OCI-LY1 (cell line): Measurements from ENCODE around the gene ATXN1.

ENCODE experiments used
- H2AFZ ChIP-seq: fragments of 200-600 bp; sonication (generic), shearing (Covaris generic); 2 replicates; pipeline ENCODE4 v1.6.0; 2014; ENCODE audit warnings: antibody characterized with exemption, mild to moderate bottlenecking, low read length
- H3F3A ChIP-seq: fragments of 200-600 bp; sonication (generic), shearing (Covaris generic); 2 replicates; pipeline ENCODE4 v1.6.0; 2014; ENCODE audit warnings: mild to moderate bottlenecking, antibody characterized with exemption, low read length, moderate library complexity; ENCODE audit not compliant: insufficient read depth
- H3K27ac ChIP-seq: fragments of 200-600 bp; sonication (generic); 2 replicates; pipeline ENCODE4 v1.5.1; 2014; ENCODE audit warnings: low read length, mixed run types, mild to moderate bottlenecking, low read depth; ENCODE audit not compliant: poor library complexity, severe bottlenecking
- H3K27me3 ChIP-seq: fragments of 200-600 bp; sonication (generic); 2 replicates; pipeline ENCODE4 v1.6.0; 2014; ENCODE audit warnings: antibody characterized with exemption, mild to moderate bottlenecking, low read length, moderate library complexity; ENCODE audit not compliant: insufficient read depth
- H3K36me3 ChIP-seq: fragments of 200-600 bp; sonication (generic); 2 replicates; pipeline ENCODE4 v1.6.1; 2014; ENCODE audit warnings: mild to moderate bottlenecking, antibody characterized with exemption, low read length, moderate library complexity, mixed read lengths; ENCODE audit not compliant: insufficient read depth
- H3K4me1 ChIP-seq: fragments of 200-600 bp; sonication (generic); 2 replicates; pipeline ENCODE4 v1.5.1; 2014; ENCODE audit warnings: mild to moderate bottlenecking, low read length, moderate library complexity; ENCODE audit not compliant: insufficient read depth, severe bottlenecking
- H3K4me2 ChIP-seq: fragments of 200-600 bp; sonication (generic), shearing (Covaris generic); 2 replicates; pipeline ENCODE4 v1.6.1; 2014; ENCODE audit warnings: low read length
- H3K4me3 ChIP-seq: fragments of 200-600 bp; sonication (generic); 2 replicates; pipeline ENCODE4 v1.5.1; 2014; ENCODE audit warnings: low read length, low read depth, mild to moderate bottlenecking, mixed read lengths; ENCODE audit not compliant: poor library complexity, severe bottlenecking
- H3K79me2 ChIP-seq: fragments of 200-600 bp; shearing (Covaris generic); 2 replicates; pipeline ENCODE4 v1.6.1; 2016; ENCODE audit warnings: mixed run types, low read length, mixed read lengths; ENCODE audit not compliant: insufficient read depth
- H3K9ac ChIP-seq: fragments of 200-600 bp; sonication (generic), shearing (Covaris generic); 2 replicates; pipeline ENCODE4 v1.6.1; 2014; ENCODE audit warnings: mild to moderate bottlenecking, low read length, mixed read lengths
- H3K9me2 ChIP-seq: fragments of 200-600 bp; sonication (generic), shearing (Covaris generic); 2 replicates; pipeline ENCODE4 v1.6.1; 2014; ENCODE audit warnings: low read depth, mild to moderate bottlenecking, low read length, mixed read lengths
- H3K9me3 ChIP-seq: fragments of 200-600 bp; shearing (Covaris generic); 2 replicates; pipeline ENCODE4 v1.6.1; 2014; ENCODE audit warnings: low read length, mixed read lengths
- H4K20me1 ChIP-seq: fragments of 200-600 bp; sonication (generic), shearing (Covaris generic); 2 replicates; pipeline ENCODE4 v1.6.0; 2016; ENCODE audit warnings: mild to moderate bottlenecking, low read length; ENCODE audit not compliant: insufficient read depth
- EZH2 ChIP-seq: fragments of 200-600 bp; sonication (generic), shearing (Covaris generic); IDR thresholded peaks from 2 replicates; pipeline ENCODE4 v1.8.0; 2017; ENCODE audit warnings: borderline replicate concordance, mixed run types, mild to moderate bottlenecking, antibody characterized with exemption, low read length, moderate library complexity, mixed read lengths
- TF ChIP-seq, protein P1 (sequence below): fragments of 200-600 bp; sonication (generic), shearing (Covaris generic); IDR thresholded peaks from 2 replicates; pipeline ENCODE4 v1.5.1; 2017; ENCODE audit warnings: mild to moderate bottlenecking, antibody characterized with exemption, low read length, moderate library complexity, mixed read lengths

ATXN1 gene

DNA sequence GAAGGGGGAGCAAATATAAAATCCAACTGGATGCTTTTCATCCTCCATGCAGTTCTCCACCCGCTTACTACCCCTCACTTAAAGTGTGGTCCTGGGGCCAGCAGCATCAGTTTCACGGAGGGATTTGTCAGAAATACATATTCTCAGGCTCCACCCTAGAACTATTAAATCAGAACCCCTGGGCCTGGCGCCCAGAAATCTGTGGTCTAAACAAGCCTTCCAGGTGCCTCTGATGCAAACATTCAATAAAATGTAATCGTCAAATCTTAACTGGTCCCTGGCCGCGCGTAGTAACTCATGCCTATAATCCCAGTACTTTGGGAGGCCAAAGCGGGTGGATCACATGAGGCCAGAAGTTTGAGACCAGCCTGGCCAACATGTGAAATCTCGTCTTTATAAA is 47.7 kb downstream of the ATXN1 start:
- no peak for TF ChIP-seq EZH2
- TF ChIP-seq, protein P1, sequence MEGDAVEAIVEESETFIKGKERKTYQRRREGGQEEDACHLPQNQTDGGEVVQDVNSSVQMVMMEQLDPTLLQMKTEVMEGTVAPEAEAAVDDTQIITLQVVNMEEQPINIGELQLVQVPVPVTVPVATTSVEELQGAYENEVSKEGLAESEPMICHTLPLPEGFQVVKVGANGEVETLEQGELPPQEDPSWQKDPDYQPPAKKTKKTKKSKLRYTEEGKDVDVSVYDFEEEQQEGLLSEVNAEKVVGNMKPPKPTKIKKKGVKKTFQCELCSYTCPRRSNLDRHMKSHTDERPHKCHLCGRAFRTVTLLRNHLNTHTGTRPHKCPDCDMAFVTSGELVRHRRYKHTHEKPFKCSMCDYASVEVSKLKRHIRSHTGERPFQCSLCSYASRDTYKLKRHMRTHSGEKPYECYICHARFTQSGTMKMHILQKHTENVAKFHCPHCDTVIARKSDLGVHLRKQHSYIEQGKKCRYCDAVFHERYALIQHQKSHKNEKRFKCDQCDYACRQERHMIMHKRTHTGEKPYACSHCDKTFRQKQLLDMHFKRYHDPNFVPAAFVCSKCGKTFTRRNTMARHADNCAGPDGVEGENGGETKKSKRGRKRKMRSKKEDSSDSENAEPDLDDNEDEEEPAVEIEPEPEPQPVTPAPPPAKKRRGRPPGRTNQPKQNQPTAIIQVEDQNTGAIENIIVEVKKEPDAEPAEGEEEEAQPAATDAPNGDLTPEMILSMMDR = no peak
- Histone ChIP-seq H2AFZ (no peak overlapping the region), H3F3A (no peaks in the 10 kb centered on the region), H3K36me3 (no peaks in the 10 kb centered on the region), H3K27ac (no peak overlapping the region), H3K4me3 (no peak overlapping the region), H3K27me3 (no peaks in the 10 kb centered on the region; the same call in 1 of the 2 replicates), H4K20me1 (no peaks in the 10 kb centered on the region), H3K4me1 (no peaks in the 10 kb centered on the region), H3K4me2 (no peak overlapping the region), H3K79me2 (no peaks in the 10 kb centered on the region), H3K9me2 (no peaks in the 10 kb centered on the region), H3K9me3 (no peaks in the 10 kb centered on the region), H3K9ac (no peak overlapping the region)

GRCh38 chr6:16712931-16713484 is 48.3 kb downstream of the ATXN1 start:
- H3K4me3 ChIP-seq = no peak overlapping the region
- H3K36me3 ChIP-seq = no peaks in the 10 kb centered on the region
- H4K20me1 ChIP-seq = no peaks in the 10 kb centered on the region
- H2AFZ ChIP-seq = no peak overlapping the region
- H3K9me3 ChIP-seq = no peaks in the 10 kb centered on the region
- H3K27me3 ChIP-seq = no peaks in the 10 kb centered on the region; the same call in 1 of the 2 replicates
- no peaks in the 10 kb centered on the region for H3F3A ChIP-seq
- no peak overlapping the region for H3K4me2 ChIP-seq
- no peaks in the 10 kb centered on the region for H3K4me1 ChIP-seq
- no peaks in the 10 kb centered on the region for H3K9me2 ChIP-seq
- H3K9ac ChIP-seq = no peak overlapping the region
- no peak overlapping the region for H3K27ac ChIP-seq
- TF ChIP-seq, protein P1 = peak; percentile 17; the same call in 1 of the 2 replicates
- TF ChIP-seq EZH2 = no peak
- H3K79me2 ChIP-seq = no peaks in the 10 kb centered on the region

- no peak overlapping the region for H2AFZ ChIP-seq
- H3K27ac ChIP-seq = no peak overlapping the region
- no peaks in the 10 kb centered on the region for H3F3A ChIP-seq
- no peak overlapping the region for H3K4me3 ChIP-seq
- H3K36me3 ChIP-seq = no peaks in the 10 kb centered on the region
- H3K4me2 ChIP-seq = no peak overlapping the region
- H4K20me1 ChIP-seq = no peaks in the 10 kb centered on the region
- no peaks in the 10 kb centered on the region for H3K4me1 ChIP-seq
- no peak overlapping the region for H3K9ac ChIP-seq
- no peaks in the 10 kb centered on the region for H3K9me3 ChIP-seq
- no peaks in the 10 kb centered on the region; the same call in 1 of the 2 replicates for H3K27me3 ChIP-seq
- TF ChIP-seq EZH2 = no peak
- TF ChIP-seq, protein P1 = no peak
- no peaks in the 10 kb centered on the region for H3K9me2 ChIP-seq
- H3K79me2 ChIP-seq = no peaks in the 10 kb centered on the region
These were observed 48.9 kb downstream of the ATXN1 start for GRCh38 chr6:16712255-16712930.
